Mesenchymal stem cell (in vitro differentiated cells and primary cell): ENCODE results near the gene NPLOC4.

Experiments used
- DNase-seq: peaks from one replicate; pipeline ENCODE4 v3.0.0-alpha.2; 2013
- H2AFZ ChIP-seq: one replicate; pipeline ENCODE4 v1.6.1; 2013; ENCODE audit warnings: low read depth, mild to moderate bottlenecking, control low read depth, inconsistent platforms, low read length, moderate library complexity
- H2AK5ac ChIP-seq: 2 replicates; pipeline ENCODE4 v1.6.1; 2013; ENCODE audit warnings: low read length, moderate library complexity, mild to moderate bottlenecking, inconsistent platforms; ENCODE audit not compliant: severe bottlenecking
- H2BK120ac ChIP-seq: one replicate; pipeline ENCODE4 v1.6.1; 2013; ENCODE audit warnings: low read depth, mild to moderate bottlenecking, inconsistent platforms, low read length, moderate library complexity
- H2BK12ac ChIP-seq, 2 experiments: one replicate each; pipeline ENCODE4 v1.6.1; 2013; ENCODE audit warnings: inconsistent platforms in 2 of 2, low read length in 2 of 2, mild to moderate bottlenecking in 2 of 2, moderate library complexity in 2 of 2, control low read depth in 1 of 2
- H2BK15ac ChIP-seq: one replicate; pipeline ENCODE4 v1.6.1; 2013; ENCODE audit warnings: mild to moderate bottlenecking, low read depth, inconsistent platforms; ENCODE audit not compliant: poor library complexity, severe bottlenecking
- H2BK5ac ChIP-seq: 2 replicates; pipeline ENCODE4 v1.6.1; 2013; ENCODE audit warnings: low read depth, mild to moderate bottlenecking, low read length, control low read depth, inconsistent platforms; ENCODE audit not compliant: poor library complexity, severe bottlenecking
- H3K14ac ChIP-seq, 2 experiments: one replicate each; pipeline ENCODE4 v1.6.1; 2013; ENCODE audit warnings: inconsistent platforms in 2 of 2, low read length in 2 of 2, control low read depth in 1 of 2, mild to moderate bottlenecking in 1 of 2, moderate library complexity in 1 of 2
- H3K18ac ChIP-seq, 2 experiments: one replicate each; pipeline ENCODE4 v1.6.1; 2013; ENCODE audit warnings: inconsistent platforms in 2 of 2, low read length in 2 of 2, control low read depth in 1 of 2, low read depth in 1 of 2, mild to moderate bottlenecking in 1 of 2
- H3K23ac ChIP-seq, 2 experiments: one replicate each; pipeline ENCODE4 v1.6.1; 2013; ENCODE audit warnings: inconsistent platforms in 2 of 2, low read length in 2 of 2, mild to moderate bottlenecking in 2 of 2, moderate library complexity in 2 of 2, control low read depth in 1 of 2
- H3K27ac ChIP-seq: 2 replicates; pipeline ENCODE4 v1.5.1; 2013; ENCODE audit warnings: mild to moderate bottlenecking, moderate library complexity, low read length, control low read depth, inconsistent platforms; ENCODE audit not compliant: poor library complexity, severe bottlenecking
- H3K27me3 ChIP-seq, 2 experiments: 2 replicates each; pipeline versions ENCODE4 v1.6.1 to v1.7.0; 2013; ENCODE audit warnings: low read length in 2 of 2, mild to moderate bottlenecking in 2 of 2, moderate library complexity in 2 of 2, control low read depth in 1 of 2, inconsistent platforms in 1 of 2; ENCODE audit not compliant: control insufficient read depth in 1 of 2, insufficient read depth in 1 of 2
- H3K36me3 ChIP-seq, 2 experiments: 2 replicates each; pipeline versions ENCODE4 v1.6.1 to v1.7.0; 2013; ENCODE audit warnings: low read length in 2 of 2, control low read depth in 1 of 2, inconsistent platforms in 1 of 2, low read depth in 1 of 2, mild to moderate bottlenecking in 1 of 2; ENCODE audit not compliant: insufficient read depth in 2 of 2, control insufficient read depth in 1 of 2
- H3K4ac ChIP-seq, 2 experiments: one replicate each; pipeline ENCODE4 v1.6.1; 2013; ENCODE audit warnings: inconsistent platforms in 2 of 2, low read length in 2 of 2, mild to moderate bottlenecking in 2 of 2, moderate library complexity in 2 of 2, control low read depth in 1 of 2, low read depth in 1 of 2
- H3K4me1 ChIP-seq: 2 replicates; pipeline ENCODE4 v1.6.1; 2013; ENCODE audit warnings: low read depth, low read length, control low read depth; ENCODE audit not compliant: control insufficient read depth, insufficient read depth
- H3K4me2 ChIP-seq: 2 replicates; pipeline ENCODE4 v1.6.1; 2013; ENCODE audit warnings: low read length, mild to moderate bottlenecking, inconsistent platforms; ENCODE audit not compliant: poor library complexity, severe bottlenecking
- H3K4me3 ChIP-seq, 2 experiments: 2 replicates each; pipeline versions ENCODE4 v1.5.1 to v1.7.0; 2013; ENCODE audit warnings: low read length in 2 of 2, mild to moderate bottlenecking in 2 of 2, control low read depth in 1 of 2, low read depth in 1 of 2; ENCODE audit not compliant: insufficient read depth in 1 of 2
- H3K79me1 ChIP-seq: replicated peaks from 2 replicates; pipeline ENCODE4 v1.6.1; 2013; ENCODE audit warnings: mild to moderate bottlenecking, control low read depth, low read length, inconsistent platforms; ENCODE audit not compliant: poor library complexity, severe bottlenecking
- H3K9ac ChIP-seq: 2 replicates; pipeline ENCODE4 v1.7.0; 2013; ENCODE audit warnings: mild to moderate bottlenecking, low read length, moderate library complexity
- H3K9me3 ChIP-seq: 2 replicates; pipeline ENCODE4 v1.7.0; 2013; ENCODE audit warnings: mild to moderate bottlenecking, low read length; ENCODE audit not compliant: control insufficient read depth
- H4K8ac ChIP-seq: one replicate; pipeline ENCODE4 v1.6.1; 2013; ENCODE audit warnings: inconsistent platforms, mild to moderate bottlenecking, low read length, moderate library complexity
- H4K91ac ChIP-seq: one replicate; pipeline ENCODE4 v1.6.1; 2013; ENCODE audit warnings: mild to moderate bottlenecking, low read length, inconsistent platforms
- WGBS: methylation state at CpG from one replicate; pipeline ENCODE4 v1.1.7; 2013; ENCODE audit warnings: mixed read lengths; 5-methylcytosine and 5-hydroxymethylcytosine counted together

NPLOC4 gene

DNA sequence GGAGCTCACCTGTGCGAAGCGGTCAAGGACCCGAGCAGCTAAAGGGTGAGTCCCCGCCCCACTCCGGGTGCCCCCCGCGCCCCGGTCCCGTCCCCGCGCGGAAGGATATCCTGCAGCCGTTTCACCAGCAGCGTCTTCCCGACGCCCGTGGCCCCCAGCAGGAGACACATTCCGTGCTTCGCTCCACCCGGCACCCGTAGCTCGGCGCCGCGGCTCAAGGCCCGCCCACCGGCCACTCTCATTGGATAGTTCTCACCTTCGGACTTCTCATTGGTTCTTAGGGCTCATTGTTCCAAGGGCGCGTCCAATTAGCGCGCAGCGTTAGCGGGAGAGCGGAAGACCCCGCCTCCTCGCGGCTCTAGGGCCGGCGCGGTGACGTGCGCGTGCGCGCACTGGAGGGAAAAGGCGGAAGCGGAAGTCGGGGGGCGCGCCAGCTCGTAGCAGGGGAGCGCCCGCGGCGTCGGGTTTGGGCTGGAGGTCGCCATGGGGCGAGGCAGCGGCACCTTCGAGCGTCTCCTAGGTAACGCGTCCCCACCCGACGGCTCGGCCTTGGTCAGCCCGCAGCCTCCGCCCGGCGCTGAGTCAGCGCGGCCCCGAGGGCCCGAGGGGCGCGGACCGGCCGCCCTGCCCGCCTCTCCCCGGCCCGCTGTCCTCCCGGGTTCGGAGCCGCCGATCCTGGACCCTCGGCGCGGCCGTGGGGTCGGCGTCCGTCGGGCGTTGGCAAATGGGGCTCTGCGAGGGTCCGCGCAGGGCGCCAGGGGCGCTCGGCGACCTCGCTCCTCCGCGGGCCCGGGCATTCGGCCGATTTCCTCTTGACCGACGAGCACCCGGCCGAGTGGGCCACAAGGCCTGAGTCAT, 46.9 kb upstream of the NPLOC4 start, which contains the start of the genes ARL16 and HGS:
Gene ARL16 (minus strand): TSS at position 214 of the 858 bp plus-strand sequence. CDS start 44 bp downstream, at position 170.
Gene HGS (plus strand): TSS at position 428 of the 858 bp plus-strand sequence. CDS start 56 bp downstream, at position 484.
- H3K9ac ChIP-seq = peak within 1 kb of the TSS; percentile 92
- peaks cover 40% of the 10 kb centered on the region for H3K4me1 ChIP-seq
- H2BK15ac ChIP-seq = peak within 1 kb of the TSS; percentile 17
- peak within 1 kb of the TSS; percentile 88 to 89 for H3K4me3 ChIP-seq
- H4K91ac ChIP-seq = peak within 1 kb of the TSS; percentile 80
- H4K8ac ChIP-seq = peak within 1 kb of the TSS; percentile 81
- peaks cover 42 to 51% of the 10 kb centered on the region in 2 experiments for H3K36me3 ChIP-seq
- DNase-seq = peak; percentile 99
- under 1% methylated on average over 108 of the region's 112 CpGs for WGBS
- H3K27ac ChIP-seq = peak within 1 kb of the TSS; percentile 85
- H2BK5ac ChIP-seq = peak within 1 kb of the TSS; percentile 87
- H3K4me2 ChIP-seq = peak within 1 kb of the TSS; percentile 92
- H2BK120ac ChIP-seq = peak within 1 kb of the TSS; percentile 68
- H2AK5ac ChIP-seq = peak within 1 kb of the TSS; percentile 50
- H3K4ac ChIP-seq = peak within 1 kb of the TSS; percentile 83 to 92
- peak within 1 kb of the TSS in 1 of 2 experiments; percentile 39 for H2BK12ac ChIP-seq
- H3K14ac ChIP-seq = peak within 1 kb of the TSS; percentile 41 to 85
- no peaks in the 10 kb centered on the region for H3K9me3 ChIP-seq
- peak within 1 kb of the TSS in 1 of 2 experiments; percentile 70 for H3K23ac ChIP-seq
- peaks cover 8% of the 10 kb centered on the region for H3K79me1 ChIP-seq
- peak within 1 kb of the TSS; percentile 77 for H2AFZ ChIP-seq
- H3K27me3 ChIP-seq = no peaks in the 10 kb centered on the region
- peak within 1 kb of the TSS; percentile 70 to 84 for H3K18ac ChIP-seq

DNA sequence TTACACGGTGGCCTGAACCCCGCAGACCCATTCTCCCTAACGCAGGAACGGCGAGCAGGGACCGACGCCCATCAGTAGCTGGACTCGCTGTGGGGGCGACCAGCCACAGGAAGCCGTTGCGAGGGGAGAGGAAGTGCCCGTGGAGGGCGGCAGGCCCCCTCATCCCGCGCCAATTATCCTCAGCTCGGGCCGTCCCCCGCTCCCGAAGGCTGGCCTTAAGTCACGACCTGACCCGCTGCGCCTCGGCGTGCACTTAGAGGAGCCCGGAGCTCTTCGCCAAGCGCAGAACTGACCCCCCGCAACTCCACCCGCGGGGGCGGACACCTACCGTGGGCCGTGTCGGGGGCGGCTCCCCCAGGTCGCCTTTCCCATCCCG, 46.3 kb upstream of the NPLOC4 start:
- Histone ChIP-seq H2BK15ac (no peak overlapping the region), H3K79me1 (peaks cover 10% of the 10 kb centered on the region), H3K36me3 (peaks cover 36 to 45% of the 10 kb centered on the region in 2 experiments), H2AFZ (peak overlapping the region; percentile 77), H2BK120ac (no peak overlapping the region), H3K27me3 (no peaks in the 10 kb centered on the region), H3K23ac (peak overlapping the region in 1 of 2 experiments; percentile 70), H3K9me3 (no peaks in the 10 kb centered on the region), H3K14ac (peak overlapping the region in 1 of 2 experiments; percentile 15), H3K4ac (peak overlapping the region; percentile 83 to 92), H4K8ac (peak overlapping the region; percentile 81), H3K18ac (peak overlapping the region; percentile 44 to 66), H3K27ac (peak overlapping the region; percentile 85), H3K4me2 (peak overlapping the region; percentile 69), H2BK12ac (peak overlapping the region in 1 of 2 experiments; percentile 39), H3K4me1 (peaks cover 38% of the 10 kb centered on the region), H2AK5ac (peak overlapping the region; percentile 50), H3K9ac (peak overlapping the region; percentile 92), H2BK5ac (peak overlapping the region; percentile 87), H3K4me3 (peak overlapping the region; percentile 85 to 89), H4K91ac (peak overlapping the region; percentile 54)
- 1% methylated on average over 37 of the region's 37 CpGs for WGBS
- no peak for DNase-seq

DNA sequence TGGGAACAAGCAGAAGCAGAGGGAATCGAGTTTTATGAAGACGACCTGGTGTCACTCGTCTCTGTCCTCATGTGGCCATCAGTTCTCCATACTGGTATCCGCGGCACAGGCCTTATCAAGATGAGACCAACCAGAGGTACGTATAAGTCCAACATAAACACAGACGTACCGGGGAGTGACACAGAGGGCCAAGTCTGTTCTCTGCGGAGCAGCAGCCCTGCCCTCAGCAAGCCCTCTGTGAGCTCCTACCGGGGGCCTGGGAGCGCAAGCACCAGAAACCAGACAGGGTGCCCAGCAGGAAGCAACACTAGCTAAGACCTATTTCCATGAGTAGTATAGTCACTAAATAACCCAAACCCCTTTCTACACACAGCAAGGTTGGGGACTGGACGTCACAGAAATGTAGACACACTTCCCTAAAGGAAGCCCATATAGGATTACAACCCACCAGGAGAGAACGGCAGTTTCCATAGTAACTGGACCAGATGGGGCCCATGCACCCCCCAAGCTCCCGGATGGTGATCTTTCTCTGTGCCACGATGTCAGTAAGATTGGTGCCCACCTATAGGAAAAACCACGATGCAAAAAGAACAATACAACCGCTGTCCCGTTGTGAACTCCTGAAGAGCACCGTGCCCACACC, 45.8 kb upstream of the NPLOC4 start:
- Histone ChIP-seq H3K14ac (no peak overlapping the region), H2BK120ac (no peak overlapping the region), H4K91ac (peak overlapping the region; percentile 54), H3K4ac (peak overlapping the region in 1 of 2 experiments; percentile 92), H3K18ac (peak overlapping the region in 1 of 2 experiments; percentile 66), H2BK12ac (no peak overlapping the region), H3K27me3 (no peaks in the 10 kb centered on the region), H3K79me1 (peaks cover 10% of the 10 kb centered on the region), H3K27ac (peak overlapping the region; percentile 85), H3K36me3 (peaks cover 31 to 40% of the 10 kb centered on the region in 2 experiments), H3K4me1 (peaks cover 40% of the 10 kb centered on the region), H3K9me3 (no peaks in the 10 kb centered on the region), H2BK5ac (peak overlapping the region; percentile 87), H3K9ac (peak overlapping the region; percentile 92), H2BK15ac (no peak overlapping the region), H3K4me2 (peak overlapping the region; percentile 69), H2AK5ac (peak overlapping the region; percentile 50), H4K8ac (peak overlapping the region; percentile 81), H3K23ac (no peak overlapping the region), H3K4me3 (peak overlapping the region; percentile 85 to 89), H2AFZ (no peak overlapping the region)
- peak; percentile 50 for DNase-seq
- WGBS = 43% methylated on average over 19 of the region's 19 CpGs
